SK-MEL-5 (cell line): Measurements from ENCODE around the gene CAMKMT. TPM values are rescaled to one million over a fixed set of nuclear protein-coding genes. Genes with fewer than 3 reads are reported as not detected.

Experiments used
- DNase-seq: peaks from one replicate; pipeline ENCODE4 v3.0.0-alpha.2; 2016; ENCODE audit warnings: low read depth, low spot score
- in situ Hi-C: cut with HindIII; loops from 2 replicates; pipeline ENCODE4 v1.10.0; 2016; ENCODE audit warnings: low sequenced_read_pairs, high pct_unique_total_duplicates, low pct_unique_long_range_greater_than_20kb
- total RNA-seq: library from RNA; depleted of rRNA; stranded (reverse); fragments of >200 nt; shearing (Covaris generic); gene quantifications from 2 replicates; pipeline ENCODE4 v1.2.3, GENCODE V29; 2014

Gene CAMKMT
- total RNA-seq, 1 experiment from 2014 or later = 6.4 TPM

DNA sequence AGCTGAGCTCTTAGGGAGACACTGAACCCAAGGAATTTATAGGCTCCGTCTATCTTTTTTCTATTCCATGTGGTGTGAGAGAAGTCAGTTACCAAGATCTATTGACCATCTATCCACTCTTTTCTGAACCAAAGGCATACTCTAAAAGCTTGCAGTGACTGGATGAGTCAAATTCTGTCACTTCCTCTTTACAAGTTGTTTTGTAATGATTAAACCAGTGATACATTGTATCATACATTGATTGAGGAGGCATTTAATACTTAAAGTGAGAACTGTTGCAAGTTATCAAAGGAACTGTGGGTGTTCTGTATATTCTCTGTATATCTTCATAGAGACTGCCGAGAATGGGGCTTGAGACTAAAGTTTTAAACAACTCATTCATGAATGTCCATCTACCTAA lies 188.8 kb downstream of the CAMKMT start:
- in situ Hi-C loops = no loop called here
- no peak for DNase-seq

GRCh38 chr2:44551497-44551896 lies 189.8 kb downstream of the CAMKMT start:
- DNase-seq = no peak

DNA sequence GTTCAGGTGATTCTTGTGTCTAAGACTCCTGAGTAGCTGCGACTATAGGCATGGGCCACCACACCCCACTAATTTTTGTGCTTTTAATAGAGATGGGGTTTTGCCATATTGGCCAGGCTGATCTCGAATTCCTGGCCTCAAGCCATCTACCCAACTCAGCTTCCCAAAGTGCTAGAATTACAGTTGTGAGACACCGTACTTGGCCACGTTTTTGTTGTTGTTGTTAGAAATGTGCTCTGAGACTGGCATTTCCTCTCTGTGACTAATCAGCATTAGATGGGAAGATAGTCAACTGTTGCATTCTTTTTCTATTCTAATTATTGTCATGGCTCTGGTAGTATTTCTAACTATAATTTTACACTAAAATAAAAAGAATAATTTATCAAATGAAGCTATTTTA lies 191.7 kb downstream of the CAMKMT start:
- DNase-seq = no peak
- in situ Hi-C loops = no loop called here

More at GRCh38 chr2:44551497-44551896, 189.8 kb downstream of the CAMKMT start:
- in situ Hi-C loops = no loop called here

- peak; percentile 35 for DNase-seq
- in situ Hi-C loops = no loop called here
Measured at GRCh38 chr2:44555700-44556099, 194.0 kb downstream of the CAMKMT start.

DNA sequence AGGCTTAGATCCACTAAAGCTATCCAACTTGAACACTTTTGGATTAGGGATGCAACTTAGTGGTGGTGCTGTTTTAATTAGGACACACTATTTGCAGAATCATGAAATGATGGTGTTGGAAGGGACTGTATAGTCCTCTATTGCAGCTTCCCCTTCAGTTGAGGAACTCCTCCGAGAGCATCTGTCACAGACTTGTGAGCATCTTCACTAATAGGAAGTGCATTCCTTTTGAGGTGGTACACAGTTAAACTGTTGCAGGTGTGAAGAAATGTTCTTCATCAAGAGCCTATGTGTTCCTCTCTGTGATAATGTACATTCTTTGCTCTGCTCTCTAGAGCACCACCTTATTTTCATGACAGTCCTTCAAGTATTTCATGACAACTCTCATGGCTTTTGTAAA lies 197.4 kb downstream of the CAMKMT start:
- in situ Hi-C loops = no loop called here
- DNase-seq = no peak

DNA sequence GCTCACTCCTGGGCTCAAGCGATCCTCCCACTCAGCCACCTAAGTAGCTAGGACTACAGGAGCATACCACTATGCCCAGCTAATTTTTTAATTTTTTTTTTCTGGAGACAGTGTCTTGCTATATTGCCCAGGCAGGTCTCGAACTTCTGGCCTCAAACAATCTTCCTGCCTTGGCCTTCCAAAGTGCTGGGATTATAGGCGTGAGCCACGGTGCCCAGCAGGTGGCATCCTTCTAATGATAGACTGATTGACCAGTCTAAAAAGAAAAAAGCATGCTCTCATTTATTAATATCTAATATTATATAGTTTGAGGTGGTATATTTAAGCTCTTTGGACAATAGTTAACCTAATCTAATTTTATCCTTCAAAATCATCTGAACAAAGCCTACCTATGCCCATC lies 198.6 kb downstream of the CAMKMT start:
- peak; percentile 67 for DNase-seq
- in situ Hi-C loops = no loop called here

GRCh38 chr2:44560941-44561340 lies 199.2 kb downstream of the CAMKMT start:
- no peak for DNase-seq
- in situ Hi-C loops = no loop called here

DNA sequence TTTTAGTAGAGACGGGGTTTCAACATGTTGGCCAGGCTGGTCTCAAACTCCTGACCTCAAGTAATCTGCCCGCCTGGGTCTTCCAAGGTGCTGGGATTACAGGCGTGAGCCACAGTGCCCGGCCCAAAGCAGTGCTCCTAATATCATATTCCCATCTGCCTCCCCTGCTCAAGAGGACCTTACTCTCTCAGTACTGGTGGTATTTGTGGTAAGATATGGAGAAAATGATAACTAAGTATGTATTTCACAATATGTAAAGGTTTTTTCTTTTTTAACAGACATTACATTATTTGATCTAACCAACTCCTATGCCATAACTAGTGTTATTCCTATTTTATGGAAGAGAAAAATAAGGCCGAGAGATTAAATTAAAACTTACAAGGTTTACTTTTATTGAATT lies 201.0 kb downstream of the CAMKMT start:
- DNase-seq = no peak
- in situ Hi-C loops = no loop called here

GRCh38 chr2:44564752-44565151 lies 203.0 kb downstream of the CAMKMT start:
- DNase-seq = no peak
- in situ Hi-C loops = no loop called here

- in situ Hi-C loops = no loop called here
- no peak for DNase-seq
Measured at GRCh38 chr2:44566059-44566458, 204.3 kb downstream of the CAMKMT start.

DNA sequence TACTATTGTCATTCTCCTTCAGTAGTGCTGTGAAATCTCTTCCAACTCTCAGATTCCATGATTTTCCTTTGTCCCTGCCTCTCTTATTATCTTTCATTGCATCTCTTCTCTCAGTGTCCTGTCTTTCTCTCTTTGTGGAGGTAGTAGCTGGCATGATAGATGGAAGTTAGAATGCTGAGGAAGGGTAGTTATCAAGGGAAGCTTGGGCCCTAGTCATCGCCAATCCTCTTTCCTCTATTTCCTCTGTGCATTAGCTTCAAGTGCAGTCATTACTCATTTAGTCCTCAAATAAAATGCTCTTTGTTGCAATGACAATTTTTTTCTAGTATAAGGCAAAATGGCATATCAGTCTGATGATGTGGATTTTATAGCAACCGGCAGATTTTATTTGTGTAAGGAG lies 207.7 kb downstream of the CAMKMT start:
- in situ Hi-C loops = no loop called here

DNA sequence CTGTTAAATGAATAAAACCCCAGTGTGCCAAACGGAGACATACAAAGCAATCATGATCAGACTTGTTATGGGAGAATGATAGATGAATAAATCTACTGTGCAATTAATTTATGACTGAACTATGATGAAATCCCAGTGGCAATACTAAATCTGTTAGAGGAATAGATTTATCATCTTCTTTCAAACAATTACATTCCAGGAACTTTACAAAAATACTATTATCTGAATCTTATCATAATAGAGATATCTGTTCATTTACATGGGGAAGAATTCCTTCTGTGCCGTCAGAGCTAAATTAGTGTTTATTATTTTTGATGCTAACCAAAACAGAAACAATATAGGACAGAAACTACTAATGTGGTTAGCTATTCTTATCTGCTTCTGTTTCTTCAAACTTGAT lies 208.5 kb downstream of the CAMKMT start:
- no peak for DNase-seq
- in situ Hi-C loops = no loop called here

More for the DNA sequence above, 207.7 kb downstream of the CAMKMT start:
- DNase-seq = no peak

DNA sequence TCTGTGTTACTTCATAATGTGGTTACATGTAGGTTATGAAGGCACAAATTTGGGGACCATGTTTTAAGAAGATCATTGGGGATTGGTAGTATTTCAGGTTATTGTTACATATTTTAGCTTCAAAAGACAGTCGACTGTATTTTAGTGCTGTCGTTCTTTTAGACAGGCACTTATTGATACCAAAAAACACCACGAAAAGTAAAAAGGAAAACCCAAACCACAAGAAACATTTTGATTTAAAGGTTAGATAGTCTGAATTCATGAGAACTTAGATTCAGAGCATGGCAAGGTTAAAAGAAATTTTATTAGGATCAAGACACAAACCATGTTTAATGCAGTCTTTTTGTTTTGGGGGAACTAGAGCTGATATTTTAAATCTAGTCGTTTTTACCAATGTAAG lies 209.0 kb downstream of the CAMKMT start:
- no peak for DNase-seq
- in situ Hi-C loops = no loop called here

DNA sequence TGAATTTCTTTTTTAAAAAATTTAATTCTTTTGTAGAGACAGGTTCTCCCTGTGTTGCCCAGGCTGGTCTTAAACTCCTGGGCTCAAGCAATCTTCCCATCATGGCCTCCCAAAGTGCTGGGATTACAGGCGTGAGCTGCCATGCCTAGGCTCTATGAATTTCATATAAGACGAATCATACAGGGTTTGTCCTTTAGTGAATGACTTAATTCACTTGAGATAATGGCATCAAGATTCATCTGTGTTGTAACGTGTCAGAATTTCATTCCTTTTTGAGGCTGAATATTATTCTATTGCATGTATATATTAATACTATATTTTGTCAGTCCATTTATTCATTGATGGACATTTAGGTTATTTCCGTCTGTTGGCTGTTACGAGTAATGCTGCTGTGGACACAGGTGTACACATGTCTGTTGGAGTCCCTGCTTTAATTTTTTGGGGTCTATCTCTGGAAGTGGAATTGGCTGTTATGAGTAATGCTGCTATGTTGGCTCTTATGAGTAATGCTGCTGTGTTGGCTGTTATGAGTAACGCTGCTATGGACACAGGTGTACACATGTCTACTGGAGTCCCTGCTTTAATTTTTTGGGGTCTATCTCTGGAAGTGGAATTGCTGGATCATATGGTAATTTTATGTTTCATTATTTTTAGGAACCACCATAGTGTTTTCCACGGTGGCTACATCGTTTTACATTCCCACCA lies 210.6 kb downstream of the CAMKMT start:
- in situ Hi-C loops = no loop called here
- DNase-seq = no peak

GRCh38 chr2:44573996-44574395 lies 212.2 kb downstream of the CAMKMT start:
- DNase-seq = no peak
- in situ Hi-C loops = no loop called here

DNA sequence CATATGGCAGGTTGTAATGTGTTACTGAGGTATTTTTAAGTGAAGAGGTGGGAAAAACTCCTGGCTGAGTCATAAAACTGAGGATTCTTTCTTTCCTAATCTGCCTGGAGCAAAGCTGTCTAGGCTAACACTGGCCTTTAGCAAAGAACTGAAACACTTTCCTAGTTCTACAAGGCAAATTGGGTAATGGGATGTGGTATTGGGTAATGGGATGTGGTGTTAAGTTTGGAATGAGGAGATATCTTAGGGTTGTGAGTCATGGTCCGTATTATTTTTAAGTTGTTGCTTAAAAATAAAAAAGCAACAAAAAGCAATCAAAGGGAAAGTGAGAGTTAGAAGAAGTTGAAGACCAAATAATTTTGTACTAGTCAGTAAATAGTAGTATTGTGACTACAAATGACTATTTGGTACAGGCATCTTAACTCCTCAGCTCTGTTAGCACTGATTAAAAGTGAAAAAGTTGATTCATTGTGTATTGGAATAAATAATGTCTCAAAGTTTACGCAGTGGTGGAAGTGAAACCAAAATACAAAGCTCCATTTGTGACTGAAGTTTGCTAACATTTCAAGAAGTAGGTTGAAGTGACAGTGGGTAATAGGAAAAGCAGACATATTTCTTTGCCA lies 216.8 kb downstream of the CAMKMT start:
- peak; percentile 95 for DNase-seq
- in situ Hi-C loops = no loop called here

- in situ Hi-C loops = no loop called here
Measured at GRCh38 chr2:44579115-44579836, 217.5 kb downstream of the CAMKMT start.

DNA sequence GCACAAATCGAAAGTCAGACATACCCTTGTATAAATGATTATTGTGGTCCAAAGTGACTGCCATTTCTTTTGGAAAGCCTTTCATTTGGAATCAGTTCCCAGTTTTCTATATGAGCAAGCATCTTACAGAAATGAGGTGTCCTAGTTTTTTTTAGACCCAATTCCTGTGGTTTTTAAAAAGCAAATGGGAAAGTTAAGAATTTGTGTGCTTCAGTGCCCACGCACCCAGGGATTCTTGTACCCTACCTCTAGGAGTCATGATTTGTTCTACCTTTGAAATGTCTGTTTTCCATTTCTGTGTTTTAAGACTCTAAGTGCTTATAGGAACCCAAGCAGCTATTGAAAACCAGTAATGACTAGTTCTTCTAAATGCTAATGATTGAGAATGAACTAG lies 218.1 kb downstream of the CAMKMT start:
- DNase-seq = no peak
- in situ Hi-C loops = no loop called here

More at GRCh38 chr2:44579115-44579836, 217.5 kb downstream of the CAMKMT start:
- DNase-seq = peak; percentile 25
